Tibial artery (tissue), 4 donors: ENCODE measurements around the gene C17orf113.

Source experiments
- DNase-seq, 2 donors: peaks; one replicate each; pipeline ENCODE4 v3.0.0-alpha.2; 2019
- H3K27ac ChIP-seq, 2 donors: fragments of 200-600 bp; sonication (generic) in 1 of 2; 1 replicate in 1 of 2; 2 replicates in 1 of 2; pipeline ENCODE4 v1.5.1; 2018 to 2019; ENCODE audit warnings: mild to moderate bottlenecking in 1 of 2
- H3K27me3 ChIP-seq, 2 donors: fragments of 200-600 bp; sonication (generic) in 1 of 2; one replicate each; pipeline versions ENCODE4 v1.5.1 to v1.6.0; 2016 to 2019
- H3K36me3 ChIP-seq, 3 donors: fragments of 200-600 bp; sonication (generic) in 2 of 3; one replicate each; pipeline ENCODE4 v1.5.1; 2016 to 2019; ENCODE audit warnings: mild to moderate bottlenecking in 2 of 3
- H3K4me1 ChIP-seq, 4 donors: fragments of 200-600 bp; sonication (generic) in 2 of 4; 1 replicate in 3 of 4; 2 replicates in 1 of 4; pipeline ENCODE4 v1.5.1; 2016 to 2019
- H3K4me3 ChIP-seq, 2 donors: fragments of 200-600 bp; sonication (generic) in 1 of 2; 1 replicate in 1 of 2; 2 replicates in 1 of 2; pipeline ENCODE4 v1.5.1; 2018 to 2019; ENCODE audit warnings: mild to moderate bottlenecking in 2 of 2
- H3K9me3 ChIP-seq, 3 donors: fragments of 200-600 bp; sonication (generic) in 1 of 3; one replicate each; pipeline ENCODE4 v1.5.1; 2016 to 2019
- intact Hi-C: fragments of 100-400 bp; cut with DNase I; formaldehyde crosslinking; loops from one replicate; pipeline ENCODE4 v1.15.0; 2023; ENCODE audit warnings: low total_unique reads
- TF ChIP-seq, protein P1 (sequence below), 2 experiments: fragments of 200-600 bp in 1 of 2; fragments of 450-650 bp in 1 of 2; IDR thresholded peaks; one replicate each; pipeline ENCODE4 v1.5.1; 2017 to 2019; ENCODE audit warnings: antibody characterized with exemption in 2 of 2, mild to moderate bottlenecking in 1 of 2, moderate library complexity in 1 of 2

The C17orf113 gene

DNA sequence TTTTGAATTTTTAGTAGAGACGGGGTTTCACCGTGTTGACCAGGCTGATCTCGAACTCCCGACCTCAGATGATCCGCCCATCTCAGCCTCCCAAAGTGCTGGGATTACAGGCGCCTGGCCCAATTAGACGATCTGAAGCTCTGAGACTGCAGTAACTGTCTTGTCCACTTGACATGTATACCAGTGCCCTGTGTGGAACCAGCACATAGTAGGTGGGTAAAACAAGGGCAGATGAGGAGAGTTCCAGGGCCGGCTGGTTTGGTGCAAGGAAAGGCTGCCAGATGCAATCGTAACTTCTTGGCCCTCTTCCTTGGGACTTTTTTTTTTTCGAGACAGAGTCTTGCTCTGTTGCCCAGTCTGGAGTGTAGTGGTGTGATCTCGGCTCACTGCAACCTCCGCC, 3.1 kb downstream of the C17orf113 start:
- Histone ChIP-seq H3K9me3 (no peaks in the 10 kb centered on the region), H3K4me3 (no peak overlapping the region), H3K4me1 (peaks cover 0 to 7% (median 5%) of the 10 kb centered on the region in 4 donors), H3K27me3 (peaks cover 0 to 10% of the 10 kb centered on the region in 2 donors), H3K27ac (no peak overlapping the region), H3K36me3 (peaks cover 0 to 7% (median 0%) of the 10 kb centered on the region in 3 donors)
- intact Hi-C loops, result no loop called here
- DNase-seq, result no peak
- TF ChIP-seq, protein P1, sequence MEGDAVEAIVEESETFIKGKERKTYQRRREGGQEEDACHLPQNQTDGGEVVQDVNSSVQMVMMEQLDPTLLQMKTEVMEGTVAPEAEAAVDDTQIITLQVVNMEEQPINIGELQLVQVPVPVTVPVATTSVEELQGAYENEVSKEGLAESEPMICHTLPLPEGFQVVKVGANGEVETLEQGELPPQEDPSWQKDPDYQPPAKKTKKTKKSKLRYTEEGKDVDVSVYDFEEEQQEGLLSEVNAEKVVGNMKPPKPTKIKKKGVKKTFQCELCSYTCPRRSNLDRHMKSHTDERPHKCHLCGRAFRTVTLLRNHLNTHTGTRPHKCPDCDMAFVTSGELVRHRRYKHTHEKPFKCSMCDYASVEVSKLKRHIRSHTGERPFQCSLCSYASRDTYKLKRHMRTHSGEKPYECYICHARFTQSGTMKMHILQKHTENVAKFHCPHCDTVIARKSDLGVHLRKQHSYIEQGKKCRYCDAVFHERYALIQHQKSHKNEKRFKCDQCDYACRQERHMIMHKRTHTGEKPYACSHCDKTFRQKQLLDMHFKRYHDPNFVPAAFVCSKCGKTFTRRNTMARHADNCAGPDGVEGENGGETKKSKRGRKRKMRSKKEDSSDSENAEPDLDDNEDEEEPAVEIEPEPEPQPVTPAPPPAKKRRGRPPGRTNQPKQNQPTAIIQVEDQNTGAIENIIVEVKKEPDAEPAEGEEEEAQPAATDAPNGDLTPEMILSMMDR (IDR thresholded peaks at IDR 0.05), result no peak

DNA sequence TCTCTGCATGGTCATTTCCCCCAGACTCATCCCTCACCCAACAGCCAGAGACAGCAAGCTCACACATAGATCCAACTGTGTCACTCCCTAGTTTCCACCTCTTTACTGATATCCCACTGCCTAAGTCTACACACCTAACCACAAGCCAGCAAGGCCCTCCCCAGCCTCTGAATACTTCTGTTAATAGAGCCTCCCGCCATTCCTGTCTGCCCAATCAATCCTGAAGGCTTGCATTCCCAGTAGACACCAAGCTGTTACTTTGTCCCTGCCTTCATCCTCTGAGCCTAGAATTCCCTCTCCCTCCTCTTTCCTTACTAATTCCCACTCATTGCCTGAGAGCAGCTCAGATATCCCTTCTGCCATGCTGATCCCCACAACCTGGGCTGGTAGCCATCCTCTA, 4.7 kb downstream of the C17orf113 start:
- Histone ChIP-seq H3K4me3 (no peak overlapping the region), H3K9me3 (no peaks in the 10 kb centered on the region), H3K27me3 (no peaks in the 10 kb centered on the region), H3K36me3 (peaks cover 0 to 9% (median 0%) of the 10 kb centered on the region in 3 donors), H3K4me1 (peaks cover 0 to 7% (median 1%) of the 10 kb centered on the region in 4 donors), H3K27ac (no peak overlapping the region)
- no peak for DNase-seq
- intact Hi-C loops, result no loop called here
- TF ChIP-seq, protein P1 (IDR thresholded peaks at IDR 0.05), result no peak

DNA sequence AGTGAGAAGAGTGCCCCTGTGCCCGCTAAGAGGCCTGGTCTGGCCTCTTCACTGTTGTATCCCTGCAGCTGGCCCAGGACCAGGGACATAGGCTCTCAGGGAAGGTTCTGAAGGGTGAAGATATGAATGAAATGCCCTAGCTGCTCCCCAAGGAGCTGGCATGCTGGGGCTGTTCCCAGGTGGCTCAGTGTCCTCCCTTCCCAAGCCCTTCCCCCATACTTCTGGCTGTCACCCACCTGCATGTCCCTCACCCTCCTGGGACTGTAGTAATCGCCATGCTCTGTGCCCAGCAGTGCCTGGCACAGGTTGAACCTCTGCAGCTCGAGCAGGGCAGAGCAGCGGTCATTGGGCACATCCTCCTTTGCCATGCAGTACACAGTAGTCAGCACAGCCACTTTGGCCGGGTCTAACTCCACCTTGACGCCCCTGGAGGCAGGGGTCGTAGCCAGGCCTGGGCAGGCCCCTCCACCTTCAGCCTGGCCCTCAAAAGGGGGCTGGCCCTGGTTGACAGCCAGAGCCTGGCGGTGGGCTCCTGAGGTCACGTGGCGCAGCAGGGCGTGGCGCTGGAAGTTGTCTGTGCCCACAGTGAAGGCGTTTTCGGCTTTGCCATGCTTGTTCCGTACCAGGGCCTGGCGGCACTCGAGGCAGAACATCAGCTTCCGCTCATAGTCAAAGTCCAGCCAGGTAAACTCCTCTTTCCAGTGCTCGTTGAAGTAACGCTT, 7.6 kb downstream of the C17orf113 start:
- intact Hi-C loops, result no loop called here
- peaks cover 0 to 10% (median 2%) of the 10 kb centered on the region in 4 donors for H3K4me1 ChIP-seq
- TF ChIP-seq, protein P1 (IDR thresholded peaks at IDR 0.05), result no peak
- H3K27me3 ChIP-seq, result peaks cover 0 to 18% of the 10 kb centered on the region in 2 donors
- no peak overlapping the region for H3K4me3 ChIP-seq
- DNase-seq, result no peak
- peaks cover 0 to 10% (median 0%) of the 10 kb centered on the region in 3 donors for H3K36me3 ChIP-seq
- no peaks in the 10 kb centered on the region for H3K9me3 ChIP-seq
- no peak overlapping the region for H3K27ac ChIP-seq

DNA sequence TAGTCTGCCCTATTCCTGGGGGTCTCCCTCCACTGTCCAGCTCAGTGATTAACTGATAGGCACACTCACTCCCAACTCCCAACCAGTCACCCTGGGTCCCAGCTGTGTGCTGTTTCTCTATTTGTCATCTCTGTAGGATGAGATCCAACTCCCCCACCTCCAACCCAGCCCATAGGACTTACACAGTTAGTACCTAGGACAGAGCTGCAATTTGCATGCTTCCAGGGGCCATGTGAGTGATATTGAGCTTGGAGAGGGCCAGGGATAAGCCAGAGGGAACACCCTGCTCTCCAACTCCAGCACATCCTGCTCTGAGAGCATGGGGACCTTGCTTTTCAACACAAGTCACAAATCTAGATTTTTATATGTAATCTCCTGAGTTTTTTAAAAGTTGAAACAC, 8.8 kb downstream of the C17orf113 start:
- TF ChIP-seq, protein P1 (IDR thresholded peaks at IDR 0.05), result no peak
- H3K27ac ChIP-seq, result no peak overlapping the region
- intact Hi-C loops, result no loop called here

DNA sequence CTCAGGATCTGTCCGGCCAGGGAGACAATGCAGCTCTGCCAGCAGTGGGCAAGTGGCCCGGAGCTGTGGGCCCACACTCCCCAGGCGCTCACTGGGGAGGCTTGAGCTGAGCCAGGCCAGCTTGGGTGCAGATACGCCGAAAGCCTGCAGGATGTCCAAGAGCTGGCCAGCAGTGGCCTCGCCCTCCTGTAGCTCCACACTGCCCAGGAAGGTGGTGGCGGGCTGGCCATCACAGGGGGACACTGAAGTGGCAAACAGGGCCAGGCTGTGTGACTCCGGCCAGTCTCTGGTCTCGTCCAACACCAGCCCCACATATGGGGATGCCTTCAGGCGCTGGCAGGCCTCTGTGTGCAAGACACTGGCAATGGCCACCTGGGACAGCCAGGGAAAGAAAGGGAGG, 9.6 kb downstream of the C17orf113 start:
- DNase-seq, result no peak
- H3K4me3 ChIP-seq, result no peak overlapping the region
- H3K4me1 ChIP-seq, result peaks cover 0 to 10% (median 2%) of the 10 kb centered on the region in 4 donors
- no peak overlapping the region for H3K27ac ChIP-seq
- TF ChIP-seq, protein P1 (IDR thresholded peaks at IDR 0.05), result no peak
- intact Hi-C loops, result no loop called here
- no peaks in the 10 kb centered on the region for H3K9me3 ChIP-seq
- H3K36me3 ChIP-seq, result peaks cover 0 to 10% (median 0%) of the 10 kb centered on the region in 3 donors
- H3K27me3 ChIP-seq, result peaks cover 0 to 29% of the 10 kb centered on the region in 2 donors

More for the DNA sequence above, 8.8 kb downstream of the C17orf113 start:
- Histone ChIP-seq H3K4me1 (peaks cover 0 to 10% (median 2%) of the 10 kb centered on the region in 4 donors), H3K27me3 (peaks cover 0 to 28% of the 10 kb centered on the region in 2 donors), H3K9me3 (no peaks in the 10 kb centered on the region), H3K36me3 (peaks cover 0 to 10% (median 0%) of the 10 kb centered on the region in 3 donors), H3K4me3 (no peak overlapping the region)
- DNase-seq, result no peak
